Coronary artery (tissue), 2 donors: ENCODE data around the gene CAGE1.

Experiments used
- DNase-seq: peaks from one replicate; pipeline ENCODE4 v3.0.0-alpha.2; 2017; ENCODE audit warnings: low spot score
- H3K27ac ChIP-seq, 2 donors: fragments of 200-600 bp; sonication (generic); one replicate each; pipeline ENCODE4 v1.5.1; 2016 to 2019
- H3K4me3 ChIP-seq: fragments of 200-600 bp; sonication (generic); 2 replicates; pipeline ENCODE4 v1.5.1; 2016; ENCODE audit warnings: mild to moderate bottlenecking, moderate library complexity
- CTCF ChIP-seq: fragments of 200-600 bp; sonication (generic); IDR thresholded peaks from one replicate; pipeline ENCODE4 v1.5.1; 2019; ENCODE audit warnings: antibody characterized with exemption

The CAGE1 gene

GRCh38 chr6:7410851-7411250 is 21.3 kb upstream of the CAGE1 start:
- no peak for TF ChIP-seq CTCF
- H3K27ac ChIP-seq = no peak overlapping the region
- DNase-seq = no peak
- no peak overlapping the region for H3K4me3 ChIP-seq

- Histone ChIP-seq H3K27ac (no peak overlapping the region), H3K4me3 (no peak overlapping the region)
- no peak for TF ChIP-seq CTCF
- DNase-seq = no peak
Observed at GRCh38 chr6:7409740-7410139, 20.2 kb upstream of the CAGE1 start.

- no peak for DNase-seq
- Histone ChIP-seq H3K4me3 (no peak overlapping the region), H3K27ac (no peak overlapping the region)
- TF ChIP-seq CTCF = no peak
Observed at GRCh38 chr6:7406743-7407142, 17.2 kb upstream of the CAGE1 start.

GRCh38 chr6:7404546-7404945 is 15.0 kb upstream of the CAGE1 start:
- Histone ChIP-seq H3K27ac (no peak overlapping the region), H3K4me3 (no peak overlapping the region)
- no peak for TF ChIP-seq CTCF
- no peak for DNase-seq

- no peak for DNase-seq
Observed at GRCh38 chr6:7402716-7403115, 13.2 kb upstream of the CAGE1 start.

GRCh38 chr6:7401075-7401474 is 11.5 kb upstream of the CAGE1 start:
- H3K27ac ChIP-seq = no peak overlapping the region
- H3K4me3 ChIP-seq = no peak overlapping the region
- DNase-seq = no peak
- no peak for TF ChIP-seq CTCF

More at GRCh38 chr6:7402716-7403115, 13.2 kb upstream of the CAGE1 start:
- no peak for TF ChIP-seq CTCF
- Histone ChIP-seq H3K4me3 (no peak overlapping the region), H3K27ac (no peak overlapping the region)

- TF ChIP-seq CTCF = no peak
- Histone ChIP-seq H3K27ac (no peak overlapping the region), H3K4me3 (no peak overlapping the region)
- DNase-seq = no peak
Observed at GRCh38 chr6:7392402-7392801, 2.9 kb upstream of the CAGE1 start.
